ENCODE data around the gene TEK.
"Not testable (repeated sequence)": the region's sequence is repeated elsewhere in the genome, so short reads cannot be mapped to it uniquely, and the experiment has no call there.

Gene TEK

GRCh38 chr9:27108981-27109541 lies at the start of gene TEK:
Gene TEK (plus strand): TSS chr9:27109225. CDS start chr9:27109591, 366 bp downstream.
- no peak for DNase-seq

GRCh38 chr9:27059412-27059811 lies 49.6 kb upstream of the TEK start:
- no peak for DNase-seq

- DNase-seq = no peak
Measured at GRCh38 chr9:27059907-27060306, 49.1 kb upstream of the TEK start.

GRCh38 chr9:27065288-27065687 lies 43.7 kb upstream of the TEK start:
- DNase-seq = no peak

GRCh38 chr9:27073841-27074728 lies 34.9 kb upstream of the TEK start:
- DNase-seq = no peak

GRCh38 chr9:27078685-27079084 lies 30.3 kb upstream of the TEK start:
- no peak for DNase-seq

GRCh38 chr9:27085456-27085855 lies 23.6 kb upstream of the TEK start:
- DNase-seq = no peak

GRCh38 chr9:27086818-27087680 lies 22.0 kb upstream of the TEK start:
- DNase-seq = no peak

- DNase-seq = no peak
Measured at GRCh38 chr9:27088981-27089380, 20.0 kb upstream of the TEK start.

GRCh38 chr9:27089706-27090105 lies 19.3 kb upstream of the TEK start:
- no peak for DNase-seq

GRCh38 chr9:27090231-27090630 lies 18.8 kb upstream of the TEK start:
- no peak for DNase-seq

GRCh38 chr9:27090711-27091110 lies 18.3 kb upstream of the TEK start:
- no peak for DNase-seq

- DNase-seq = not testable (repeated sequence)
Measured at GRCh38 chr9:27092496-27092895, 16.5 kb upstream of the TEK start.

- DNase-seq = not testable (repeated sequence)
Measured at GRCh38 chr9:27093384-27094067, 15.5 kb upstream of the TEK start.

- DNase-seq = no peak
Measured at GRCh38 chr9:27094640-27095298, 14.3 kb upstream of the TEK start.

GRCh38 chr9:27107241-27107640 lies 1.8 kb upstream of the TEK start:
- DNase-seq = no peak

GRCh38 chr9:27109621-27110020 lies 596 bp downstream of the TEK start:
- no peak for DNase-seq

GRCh38 chr9:27110181-27110580 lies 1.2 kb downstream of the TEK start:
- no peak for DNase-seq

- DNase-seq = no peak
Measured at GRCh38 chr9:27112235-27112634, 3.2 kb downstream of the TEK start.

GRCh38 chr9:27117489-27118135 lies 8.6 kb downstream of the TEK start:
- DNase-seq = no peak

GRCh38 chr9:27118916-27119315 lies 9.9 kb downstream of the TEK start:
- DNase-seq = no peak

- DNase-seq = no peak
Measured at GRCh38 chr9:27124151-27124550, 15.1 kb downstream of the TEK start.

Measured in activated CD4-positive, alpha-beta T cell treated with anti-CD3 and anti-CD28 coated beads for 1 hour (primary cell).